Neuronal stem cell (in vitro differentiated cells): Measurements from ENCODE around the gene TYMS.

ENCODE experiments used
- DNase-seq: peaks from one replicate; pipeline ENCODE4 v3.0.0-alpha.2; 2013; ENCODE audit warnings: low spot score
- H2AFZ ChIP-seq: one replicate; pipeline ENCODE4 v1.6.1; 2013; ENCODE audit warnings: mild to moderate bottlenecking, low read length, inconsistent platforms
- H2AK5ac ChIP-seq: 2 replicates; pipeline ENCODE4 v1.6.1; 2013; ENCODE audit warnings: low read depth, mild to moderate bottlenecking, inconsistent platforms, low read length, moderate library complexity, mixed read lengths
- H2BK120ac ChIP-seq: 2 replicates; pipeline ENCODE4 v1.6.1; 2013; ENCODE audit warnings: low read depth, mild to moderate bottlenecking, inconsistent platforms, low read length, moderate library complexity, mixed read lengths
- H2BK12ac ChIP-seq: one replicate; pipeline ENCODE4 v1.6.1; 2013; ENCODE audit warnings: low read length, inconsistent platforms
- H2BK15ac ChIP-seq: 2 replicates; pipeline ENCODE4 v1.6.1; 2013; ENCODE audit warnings: mild to moderate bottlenecking, low read length, inconsistent platforms, mixed read lengths
- H2BK5ac ChIP-seq: one replicate; pipeline ENCODE4 v1.6.1; 2013; ENCODE audit warnings: inconsistent platforms, mild to moderate bottlenecking, low read length, moderate library complexity
- H3K14ac ChIP-seq: one replicate; pipeline ENCODE4 v1.6.1; 2013; ENCODE audit warnings: low read length, inconsistent platforms
- H3K18ac ChIP-seq: 2 replicates; pipeline ENCODE4 v1.6.1; 2013; ENCODE audit warnings: low read length, inconsistent platforms
- H3K23ac ChIP-seq: 2 replicates; pipeline ENCODE4 v1.6.1; 2013; ENCODE audit warnings: low read depth, mild to moderate bottlenecking, mixed read lengths, low read length, inconsistent platforms; ENCODE audit not compliant: poor library complexity
- H3K27ac ChIP-seq: replicated peaks from 3 replicates; pipeline ENCODE4 v1.5.1; 2013; ENCODE audit warnings: low read length, inconsistent platforms
- H3K27me3 ChIP-seq, 3 experiments: 2 replicates each; pipeline ENCODE4 v1.6.1; 2013; ENCODE audit warnings: low read length in 3 of 3, mild to moderate bottlenecking in 2 of 3, inconsistent platforms in 1 of 3, low read depth in 1 of 3, mixed read lengths in 1 of 3, moderate library complexity in 1 of 3; ENCODE audit not compliant: control insufficient read depth in 3 of 3, insufficient read depth in 3 of 3
- H3K36me3 ChIP-seq, 2 donors: replicated peaks in 1 of 2; 2 replicates each; pipeline ENCODE4 v1.6.1; 2013; ENCODE audit warnings: low read length in 2 of 2; ENCODE audit not compliant: control insufficient read depth in 2 of 2, insufficient read depth in 2 of 2
- H3K4ac ChIP-seq: 2 replicates; pipeline ENCODE4 v1.6.1; 2013; ENCODE audit warnings: inconsistent platforms, mild to moderate bottlenecking, low read length, moderate library complexity
- H3K4me1 ChIP-seq, 2 donors: 1 replicate in 1 of 2; 2 replicates in 1 of 2; pipeline ENCODE4 v1.6.1; 2013; ENCODE audit warnings: low read length in 2 of 2, low read depth in 1 of 2; ENCODE audit not compliant: control insufficient read depth in 2 of 2, insufficient read depth in 1 of 2
- H3K4me2 ChIP-seq: one replicate; pipeline ENCODE4 v1.6.1; 2013; ENCODE audit warnings: mild to moderate bottlenecking, low read length, inconsistent platforms; ENCODE audit not compliant: insufficient read depth, poor library complexity, severe bottlenecking
- H3K4me3 ChIP-seq, 2 donors: 2 replicates each; pipeline ENCODE4 v1.5.1; 2013; ENCODE audit warnings: low read length in 2 of 2, mild to moderate bottlenecking in 2 of 2, inconsistent platforms in 1 of 2, moderate library complexity in 1 of 2
- H3K79me1 ChIP-seq: one replicate; pipeline ENCODE4 v1.6.1; 2013; ENCODE audit warnings: low read depth, mild to moderate bottlenecking, inconsistent platforms, low read length, moderate library complexity
- H3K9ac ChIP-seq: one replicate; pipeline ENCODE4 v1.6.1; 2013; ENCODE audit warnings: mild to moderate bottlenecking, low read depth, low read length, inconsistent platforms; ENCODE audit not compliant: poor library complexity
- H3K9me3 ChIP-seq, 2 donors: replicated peaks in 1 of 2; 2 replicates each; pipeline versions ENCODE3 to v1.6.1; 2013; ENCODE audit warnings: low read length in 2 of 2, mild to moderate bottlenecking in 2 of 2, inconsistent platforms in 1 of 2, low read depth in 1 of 2, mixed read lengths in 1 of 2, moderate library complexity in 1 of 2; ENCODE audit not compliant: control insufficient read depth in 2 of 2, insufficient read depth in 1 of 2
- H4K8ac ChIP-seq: one replicate; pipeline ENCODE4 v1.6.1; 2013; ENCODE audit warnings: low read depth, mild to moderate bottlenecking, inconsistent platforms, low read length, moderate library complexity
- H4K91ac ChIP-seq: one replicate; pipeline ENCODE4 v1.6.1; 2013; ENCODE audit warnings: low read length, low read depth, mild to moderate bottlenecking, inconsistent platforms; ENCODE audit not compliant: poor library complexity
- WGBS, 2 donors: extraction: QIAGEN DNeasy Blood & Tissue Kit; methylation state at CpG; one replicate each; pipeline ENCODE4 v1.1.7; 2013; ENCODE audit warnings: missing lambda C conversion rate in 2 of 2, mixed read lengths in 1 of 2; ENCODE audit not compliant: insufficient read length in 2 of 2, insufficient replicate concordance in 1 of 2; ENCODE audit errors: extremely low coverage in 2 of 2; 5-methylcytosine and 5-hydroxymethylcytosine counted together

The TYMS gene

GRCh38 chr18:676069-676468 is 18.6 kb downstream of the TYMS start:
- H2BK15ac ChIP-seq, result no peak overlapping the region
- no peaks in the 10 kb centered on the region for H3K4me1 ChIP-seq
- H3K9me3 ChIP-seq, result no peaks in the 10 kb centered on the region
- no peak overlapping the region for H3K27ac ChIP-seq
- no peak overlapping the region for H3K18ac ChIP-seq
- no peak overlapping the region for H3K14ac ChIP-seq
- no peak overlapping the region for H2AK5ac ChIP-seq
- H3K79me1 ChIP-seq, result no peaks in the 10 kb centered on the region
- DNase-seq, result no peak
- no peak overlapping the region for H2AFZ ChIP-seq
- no peak overlapping the region for H3K4ac ChIP-seq
- no peaks in the 10 kb centered on the region for H3K27me3 ChIP-seq
- peaks cover 16 to 65% of the 10 kb centered on the region in 2 donors for H3K36me3 ChIP-seq
- H3K9ac ChIP-seq, result no peak overlapping the region
- no peak overlapping the region for H4K8ac ChIP-seq
- no peak overlapping the region for H3K23ac ChIP-seq
- no peak overlapping the region for H2BK5ac ChIP-seq
- H2BK120ac ChIP-seq, result no peak overlapping the region
- H2BK12ac ChIP-seq, result no peak overlapping the region
- no peak overlapping the region for H3K4me3 ChIP-seq
- no CpG with 5 or more reads among the region's 5 CpGs for WGBS, 2 donors
- H4K91ac ChIP-seq, result no peak overlapping the region
- H3K4me2 ChIP-seq, result no peak overlapping the region

- no peak overlapping the region for H3K4me2 ChIP-seq
- no peak overlapping the region for H2BK15ac ChIP-seq
- H3K9ac ChIP-seq, result no peak overlapping the region
- peaks cover 12 to 58% of the 10 kb centered on the region in 2 donors for H3K36me3 ChIP-seq
- H4K91ac ChIP-seq, result no peak overlapping the region
- no peaks in the 10 kb centered on the region for H3K4me1 ChIP-seq
- no peak overlapping the region for H2AK5ac ChIP-seq
- H2BK5ac ChIP-seq, result no peak overlapping the region
- H3K27ac ChIP-seq, result no peak overlapping the region
- no peaks in the 10 kb centered on the region for H3K79me1 ChIP-seq
- H3K9me3 ChIP-seq, result no peaks in the 10 kb centered on the region
- H2BK120ac ChIP-seq, result no peak overlapping the region
- no peak overlapping the region for H3K18ac ChIP-seq
- DNase-seq, result no peak
- H2AFZ ChIP-seq, result no peak overlapping the region
- H3K27me3 ChIP-seq, result no peaks in the 10 kb centered on the region
- H4K8ac ChIP-seq, result no peak overlapping the region
- H3K4ac ChIP-seq, result no peak overlapping the region
- no peak overlapping the region for H3K4me3 ChIP-seq
- no peak overlapping the region for H3K23ac ChIP-seq
- no peak overlapping the region for H3K14ac ChIP-seq
- no CpG with 5 or more reads among the region's 3 CpGs for WGBS, 2 donors
- H2BK12ac ChIP-seq, result no peak overlapping the region
These were observed 19.3 kb downstream of the TYMS start for GRCh38 chr18:676736-677135.

- Histone ChIP-seq H3K14ac (no peak overlapping the region), H3K9me3 (no peaks in the 10 kb centered on the region), H2BK120ac (no peak overlapping the region), H3K79me1 (no peaks in the 10 kb centered on the region), H3K4me2 (no peak overlapping the region), H2BK15ac (no peak overlapping the region), H3K4ac (no peak overlapping the region), H4K8ac (no peak overlapping the region), H3K27me3 (no peaks in the 10 kb centered on the region), H2AK5ac (no peak overlapping the region), H2AFZ (no peak overlapping the region), H3K9ac (no peak overlapping the region), H2BK5ac (no peak overlapping the region), H3K18ac (no peak overlapping the region), H4K91ac (no peak overlapping the region), H3K4me1 (no peaks in the 10 kb centered on the region), H3K36me3 (peaks cover 12 to 54% of the 10 kb centered on the region in 2 donors), H3K23ac (no peak overlapping the region), H3K27ac (no peak overlapping the region), H3K4me3 (no peak overlapping the region), H2BK12ac (no peak overlapping the region)
- no peak for DNase-seq
- no CpG with 5 or more reads among the region's 4 CpGs for WGBS, 2 donors
These were observed 19.7 kb downstream of the TYMS start for GRCh38 chr18:677145-677544.

- Histone ChIP-seq H3K4ac (no peak overlapping the region), H3K9me3 (no peaks in the 10 kb centered on the region), H3K18ac (no peak overlapping the region), H2BK120ac (no peak overlapping the region), H3K4me1 (no peaks in the 10 kb centered on the region), H3K27ac (no peak overlapping the region), H2AFZ (no peak overlapping the region), H3K4me2 (no peak overlapping the region), H4K8ac (no peak overlapping the region), H3K14ac (no peak overlapping the region), H2BK15ac (no peak overlapping the region), H4K91ac (no peak overlapping the region), H3K36me3 (peaks cover 8 to 46% of the 10 kb centered on the region in 2 donors), H2BK5ac (no peak overlapping the region), H2BK12ac (no peak overlapping the region), H3K9ac (no peak overlapping the region), H3K23ac (no peak overlapping the region), H3K27me3 (no peaks in the 10 kb centered on the region), H3K4me3 (no peak overlapping the region), H3K79me1 (no peaks in the 10 kb centered on the region), H2AK5ac (no peak overlapping the region)
- WGBS, 2 donors, result no CpG with 5 or more reads among the region's 14 CpGs
- DNase-seq, result no peak
These were observed 20.5 kb downstream of the TYMS start for GRCh38 chr18:677951-678381.
